ENCODE data around the gene SLC44A5.

Gene SLC44A5

DNA sequence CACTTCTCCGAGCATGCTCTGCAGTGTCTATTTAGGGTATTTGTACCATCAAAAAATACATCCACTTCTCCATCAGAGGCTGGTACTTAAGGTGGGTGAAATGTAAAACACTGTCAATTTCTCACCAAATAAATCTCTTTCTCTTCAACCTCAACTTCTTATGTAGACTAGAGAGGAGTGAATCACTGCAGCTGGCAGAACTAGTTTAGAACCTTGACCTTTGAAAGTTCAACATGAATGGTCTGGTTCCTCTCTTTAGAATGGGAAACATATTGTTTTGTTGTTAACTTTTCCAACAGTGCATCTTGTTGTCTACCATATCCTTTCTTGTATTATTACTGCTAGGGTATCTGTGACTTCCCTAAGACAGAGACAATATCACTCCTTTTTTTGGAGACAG, 20.1 kb upstream of the SLC44A5 start:
- Histone ChIP-seq H3K4me3 (ENCODE audit: low read depth, low read length) (no peak overlapping the region), H4K12ac (ENCODE audit: low read depth, low read length) (no peak overlapping the region), H3K4me1 (ENCODE audit: control insufficient read depth in 1 of 2, insufficient read depth in 2 of 2, low read length in 2 of 2) (no peaks in the 10 kb centered on the region), H3K79me1 (ENCODE audit: low read length) (no peaks in the 10 kb centered on the region), H3K14ac (ENCODE audit: low read length) (no peak overlapping the region), H4K91ac (ENCODE audit: low read depth, low read length) (no peak overlapping the region), H3K9me3 (ENCODE audit: insufficient read depth, low read depth, low read length) (no peaks in the 10 kb centered on the region), H2AFZ (ENCODE audit: insufficient read depth, low read length, poor library complexity) (no peak overlapping the region), H2BK5ac (ENCODE audit: low read depth, low read length, poor library complexity) (no peak overlapping the region), H3K9ac (ENCODE audit: low read length) (no peak overlapping the region), H3K23ac (ENCODE audit: low read length) (no peak overlapping the region), H3K79me2 (ENCODE audit: control insufficient read depth, insufficient read depth, low read length, poor library complexity) (no peaks in the 10 kb centered on the region), H2BK120ac (ENCODE audit: insufficient read depth, low read length, poor library complexity) (no peak overlapping the region), H4K8ac (ENCODE audit: low read depth, low read length) (no peak overlapping the region), H3K36me3 (ENCODE audit: control insufficient read depth in 1 of 2, insufficient read depth in 2 of 2, low read length in 2 of 2) (no peaks in the 10 kb centered on the region), H2BK12ac (ENCODE audit: low read length) (no peak overlapping the region), H3K27ac (ENCODE audit: low read depth, low read length) (no peak overlapping the region), H3K27me3 (ENCODE audit: insufficient read depth, low read length) (no peaks in the 10 kb centered on the region), H3K4ac (ENCODE audit: low read depth, low read length) (no peak overlapping the region), H2AK5ac (ENCODE audit: low read length) (no peak overlapping the region), H3K4me2 (ENCODE audit: low read length) (no peak overlapping the region), H3K18ac (ENCODE audit: low read length) (no peak overlapping the region)
- no peak for DNase-seq
- WGBS (ENCODE audit: extremely low coverage, insufficient coverage, insufficient read length) = no CpG with 5 or more reads among the region's 1 CpG

DNA sequence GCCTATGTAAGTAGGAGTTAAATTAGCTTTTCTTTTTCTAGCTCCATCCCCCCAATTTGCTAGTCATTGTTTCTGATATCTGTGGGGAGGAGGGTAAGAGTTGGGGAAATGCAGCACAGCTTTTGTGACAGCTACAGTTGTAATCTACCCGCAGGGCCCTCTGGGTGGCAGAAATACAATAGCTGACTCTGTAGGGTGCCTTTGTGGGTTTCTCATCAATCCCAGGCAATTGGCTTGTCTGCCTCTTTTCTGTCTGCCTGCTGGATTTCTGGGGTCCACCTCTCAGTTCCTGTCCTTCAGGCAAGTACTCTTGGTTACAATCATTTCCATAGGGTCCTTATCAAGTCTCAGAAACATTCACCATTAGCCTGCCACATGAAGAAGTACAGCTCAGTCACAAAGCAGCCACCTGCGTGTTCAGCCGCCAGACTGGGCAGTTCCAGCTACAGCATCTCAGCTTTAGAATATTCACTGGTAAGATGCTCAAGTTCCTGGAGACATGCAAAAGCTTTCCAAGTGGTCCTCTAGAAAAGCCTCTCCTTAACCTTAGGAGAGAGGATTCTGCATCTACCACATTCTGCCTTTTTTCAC, 19.2 kb upstream of the SLC44A5 start:
- H3K4me1 ChIP-seq (ENCODE audit: control insufficient read depth in 1 of 2, insufficient read depth in 2 of 2, low read length in 2 of 2) = no peaks in the 10 kb centered on the region
- H2AK5ac ChIP-seq (ENCODE audit: low read length) = no peak overlapping the region
- H3K9ac ChIP-seq (ENCODE audit: low read length) = no peak overlapping the region
- H2BK5ac ChIP-seq (ENCODE audit: low read depth, low read length, poor library complexity) = no peak overlapping the region
- H3K4me3 ChIP-seq (ENCODE audit: low read depth, low read length) = no peak overlapping the region
- DNase-seq = no peak
- no peak overlapping the region for H4K91ac ChIP-seq (ENCODE audit: low read depth, low read length)
- H4K12ac ChIP-seq (ENCODE audit: low read depth, low read length) = no peak overlapping the region
- no peak overlapping the region for H3K18ac ChIP-seq (ENCODE audit: low read length)
- no peak overlapping the region for H2BK12ac ChIP-seq (ENCODE audit: low read length)
- no peak overlapping the region for H2BK120ac ChIP-seq (ENCODE audit: insufficient read depth, low read length, poor library complexity)
- H4K8ac ChIP-seq (ENCODE audit: low read depth, low read length) = no peak overlapping the region
- WGBS (ENCODE audit: extremely low coverage, insufficient coverage, insufficient read length) = no CpG with 5 or more reads among the region's 3 CpGs
- no peak overlapping the region for H3K4me2 ChIP-seq (ENCODE audit: low read length)
- no peak overlapping the region for H3K27ac ChIP-seq (ENCODE audit: low read depth, low read length)
- no peak overlapping the region for H3K4ac ChIP-seq (ENCODE audit: low read depth, low read length)
- H3K27me3 ChIP-seq (ENCODE audit: insufficient read depth, low read length) = no peaks in the 10 kb centered on the region
- no peak overlapping the region for H3K23ac ChIP-seq (ENCODE audit: low read length)
- no peaks in the 10 kb centered on the region for H3K79me1 ChIP-seq (ENCODE audit: low read length)
- H3K9me3 ChIP-seq (ENCODE audit: insufficient read depth, low read depth, low read length) = no peaks in the 10 kb centered on the region
- H3K36me3 ChIP-seq (ENCODE audit: control insufficient read depth in 1 of 2, insufficient read depth in 2 of 2, low read length in 2 of 2) = no peaks in the 10 kb centered on the region
- no peak overlapping the region for H2AFZ ChIP-seq (ENCODE audit: insufficient read depth, low read length, poor library complexity)
- no peak overlapping the region for H3K14ac ChIP-seq (ENCODE audit: low read length)
- no peaks in the 10 kb centered on the region for H3K79me2 ChIP-seq (ENCODE audit: control insufficient read depth, insufficient read depth, low read length, poor library complexity)

DNA sequence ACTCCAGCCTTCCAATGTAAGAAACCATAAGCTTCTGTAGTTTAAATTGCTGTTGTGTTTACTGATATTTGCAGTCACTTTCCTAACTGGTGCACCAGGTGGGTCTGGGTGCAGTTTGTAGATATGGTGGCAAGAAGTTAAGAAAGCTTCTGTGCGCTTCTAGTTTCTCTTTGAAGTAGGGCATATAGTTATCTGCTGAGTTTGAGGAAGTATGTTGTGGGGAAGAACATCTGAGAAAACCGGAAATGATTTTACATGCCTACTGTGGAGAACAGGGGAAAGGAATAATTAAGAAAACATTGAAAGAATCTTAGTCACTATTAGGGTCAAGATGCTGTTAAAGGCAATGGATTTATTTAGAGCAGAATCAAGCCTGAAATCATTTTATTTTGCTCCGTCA, 14.9 kb upstream of the SLC44A5 start:
- H3K4ac ChIP-seq (ENCODE audit: low read depth, low read length) = no peak overlapping the region
- H2AFZ ChIP-seq (ENCODE audit: insufficient read depth, low read length, poor library complexity) = no peak overlapping the region
- H3K36me3 ChIP-seq (ENCODE audit: control insufficient read depth in 1 of 2, insufficient read depth in 2 of 2, low read length in 2 of 2) = no peaks in the 10 kb centered on the region
- no peak overlapping the region for H2BK5ac ChIP-seq (ENCODE audit: low read depth, low read length, poor library complexity)
- no peak overlapping the region for H2BK120ac ChIP-seq (ENCODE audit: insufficient read depth, low read length, poor library complexity)
- H4K91ac ChIP-seq (ENCODE audit: low read depth, low read length) = no peak overlapping the region
- H3K79me1 ChIP-seq (ENCODE audit: low read length) = no peaks in the 10 kb centered on the region
- no peaks in the 10 kb centered on the region for H3K79me2 ChIP-seq (ENCODE audit: control insufficient read depth, insufficient read depth, low read length, poor library complexity)
- H3K14ac ChIP-seq (ENCODE audit: low read length) = no peak overlapping the region
- DNase-seq = no peak
- H3K4me1 ChIP-seq (ENCODE audit: control insufficient read depth in 1 of 2, insufficient read depth in 2 of 2, low read length in 2 of 2) = no peaks in the 10 kb centered on the region
- H3K4me3 ChIP-seq (ENCODE audit: low read depth, low read length) = no peak overlapping the region
- no peaks in the 10 kb centered on the region for H3K27me3 ChIP-seq (ENCODE audit: insufficient read depth, low read length)
- no peak overlapping the region for H4K8ac ChIP-seq (ENCODE audit: low read depth, low read length)
- no peak overlapping the region for H3K4me2 ChIP-seq (ENCODE audit: low read length)
- no peak overlapping the region for H4K12ac ChIP-seq (ENCODE audit: low read depth, low read length)
- no CpG with 5 or more reads among the region's 3 CpGs for WGBS (ENCODE audit: extremely low coverage, insufficient coverage, insufficient read length)
- no peak overlapping the region for H3K18ac ChIP-seq (ENCODE audit: low read length)
- H2BK12ac ChIP-seq (ENCODE audit: low read length) = no peak overlapping the region
- H2AK5ac ChIP-seq (ENCODE audit: low read length) = no peak overlapping the region
- H3K23ac ChIP-seq (ENCODE audit: low read length) = no peak overlapping the region
- H3K27ac ChIP-seq (ENCODE audit: low read depth, low read length) = no peak overlapping the region
- no peaks in the 10 kb centered on the region for H3K9me3 ChIP-seq (ENCODE audit: insufficient read depth, low read depth, low read length)
- no peak overlapping the region for H3K9ac ChIP-seq (ENCODE audit: low read length)

DNA sequence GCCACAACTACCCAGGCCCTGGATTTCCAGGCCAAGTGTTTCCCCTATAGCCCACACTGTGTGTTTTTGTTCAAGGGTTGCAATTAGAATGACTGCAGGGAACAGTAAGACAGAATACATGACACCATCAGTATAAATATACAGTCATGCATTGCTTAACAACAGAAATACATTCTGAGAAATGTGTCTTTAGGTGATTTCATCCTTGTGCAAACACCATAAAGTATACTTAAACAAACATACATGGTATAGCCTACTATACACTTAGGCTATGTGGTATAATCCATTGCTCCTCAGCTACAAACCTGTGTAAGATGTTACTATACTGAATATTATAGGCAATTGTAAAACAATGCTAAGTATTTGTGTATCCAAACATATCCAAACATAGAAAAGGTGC, 7.5 kb upstream of the SLC44A5 start:
- no peak overlapping the region for H3K23ac ChIP-seq (ENCODE audit: low read length)
- H2AFZ ChIP-seq (ENCODE audit: insufficient read depth, low read length, poor library complexity) = no peak overlapping the region
- DNase-seq = no peak
- no peak overlapping the region for H4K12ac ChIP-seq (ENCODE audit: low read depth, low read length)
- H3K79me1 ChIP-seq (ENCODE audit: low read length) = no peaks in the 10 kb centered on the region
- peaks cover 5 to 13% of the 10 kb centered on the region in 2 experiments for H3K4me1 ChIP-seq (ENCODE audit: control insufficient read depth in 1 of 2, insufficient read depth in 2 of 2, low read length in 2 of 2)
- no peak overlapping the region for H4K91ac ChIP-seq (ENCODE audit: low read depth, low read length)
- no peak overlapping the region for H2AK5ac ChIP-seq (ENCODE audit: low read length)
- H3K27me3 ChIP-seq (ENCODE audit: insufficient read depth, low read length) = peaks cover 29% of the 10 kb centered on the region
- no peak overlapping the region for H3K18ac ChIP-seq (ENCODE audit: low read length)
- H3K9ac ChIP-seq (ENCODE audit: low read length) = no peak overlapping the region
- no peak overlapping the region for H3K27ac ChIP-seq (ENCODE audit: low read depth, low read length)
- H4K8ac ChIP-seq (ENCODE audit: low read depth, low read length) = no peak overlapping the region
- no peak overlapping the region for H3K14ac ChIP-seq (ENCODE audit: low read length)
- no peak overlapping the region for H3K4ac ChIP-seq (ENCODE audit: low read depth, low read length)
- H3K4me2 ChIP-seq (ENCODE audit: low read length) = no peak overlapping the region
- no peak overlapping the region for H2BK120ac ChIP-seq (ENCODE audit: insufficient read depth, low read length, poor library complexity)
- peaks cover 2% of the 10 kb centered on the region for H3K9me3 ChIP-seq (ENCODE audit: insufficient read depth, low read depth, low read length)
- H3K4me3 ChIP-seq (ENCODE audit: low read depth, low read length) = no peak overlapping the region
- no peak overlapping the region for H2BK5ac ChIP-seq (ENCODE audit: low read depth, low read length, poor library complexity)
- H3K36me3 ChIP-seq (ENCODE audit: control insufficient read depth in 1 of 2, insufficient read depth in 2 of 2, low read length in 2 of 2) = no peaks in the 10 kb centered on the region
- H3K79me2 ChIP-seq (ENCODE audit: control insufficient read depth, insufficient read depth, low read length, poor library complexity) = no peaks in the 10 kb centered on the region
- H2BK12ac ChIP-seq (ENCODE audit: low read length) = no peak overlapping the region

Measured in trophoblast cell (in vitro differentiated cells and primary cell).